Measurements from ENCODE around the gene EDARADD. TPM values are rescaled to one million over a fixed set of nuclear protein-coding genes. Genes with fewer than 3 reads are reported as not detected.

Gene EDARADD
- total RNA-seq, 1 donor from 2014 or later, result 0.89 TPM

- ATAC-seq (no peak), DNase-seq (no peak)
- H3K27ac ChIP-seq, result no peak overlapping the region
- no peaks in the 10 kb centered on the region for H3K9me3 ChIP-seq
- H3K4me1 ChIP-seq, result no peaks in the 10 kb centered on the region
- H3K27me3 ChIP-seq (ENCODE audit: low read depth), result no peaks in the 10 kb centered on the region
- no peak for TF ChIP-seq CTCF (IDR thresholded peaks at IDR 0.05)
- intact Hi-C loops (cut with DNase I), result no loop called here
- no peak overlapping the region for H3K4me3 ChIP-seq
- H3K36me3 ChIP-seq, result no peaks in the 10 kb centered on the region
Measured at GRCh38 chr1:236422517-236422876, 28.4 kb downstream of the EDARADD start.

GRCh38 chr1:236425031-236425663 is 31.1 kb downstream of the EDARADD start:
- no peak for TF ChIP-seq CTCF (IDR thresholded peaks at IDR 0.05)
- no peaks in the 10 kb centered on the region for H3K36me3 ChIP-seq
- no peak for ATAC-seq
- intact Hi-C loops (cut with DNase I), result no loop called here
- no peak overlapping the region for H3K27ac ChIP-seq
- H3K9me3 ChIP-seq, result no peaks in the 10 kb centered on the region
- DNase-seq, result no peak
- H3K4me1 ChIP-seq, result no peaks in the 10 kb centered on the region
- H3K27me3 ChIP-seq (ENCODE audit: low read depth), result no peaks in the 10 kb centered on the region
- H3K4me3 ChIP-seq, result no peak overlapping the region

- no peak for TF ChIP-seq CTCF (IDR thresholded peaks at IDR 0.05)
- no peaks in the 10 kb centered on the region for H3K4me1 ChIP-seq
- DNase-seq (no peak), ATAC-seq (no peak)
- intact Hi-C loops (cut with DNase I), result no loop called here
- H3K27ac ChIP-seq, result no peak overlapping the region
- no peaks in the 10 kb centered on the region for H3K9me3 ChIP-seq
- H3K27me3 ChIP-seq (ENCODE audit: low read depth), result no peaks in the 10 kb centered on the region
- H3K4me3 ChIP-seq, result no peak overlapping the region
- no peaks in the 10 kb centered on the region for H3K36me3 ChIP-seq
Measured at GRCh38 chr1:236426215-236426614, 32.1 kb downstream of the EDARADD start.

GRCh38 chr1:236429715-236430274 is 35.7 kb downstream of the EDARADD start:
- Histone ChIP-seq H3K4me3 (no peak overlapping the region), H3K27me3 (ENCODE audit: low read depth) (no peaks in the 10 kb centered on the region), H3K27ac (no peak overlapping the region), H3K4me1 (no peaks in the 10 kb centered on the region), H3K9me3 (no peaks in the 10 kb centered on the region), H3K36me3 (no peaks in the 10 kb centered on the region)
- no peak for TF ChIP-seq CTCF (IDR thresholded peaks at IDR 0.05)
- DNase-seq (no peak), ATAC-seq (no peak)
- intact Hi-C loops (cut with DNase I), result no loop called here

- ATAC-seq, result no peak
- TF ChIP-seq CTCF (IDR thresholded peaks at IDR 0.05), result no peak
- intact Hi-C loops (cut with DNase I), result no loop called here
- Histone ChIP-seq H3K27ac (no peak overlapping the region), H3K4me3 (no peak overlapping the region), H3K27me3 (ENCODE audit: low read depth) (no peaks in the 10 kb centered on the region), H3K4me1 (no peaks in the 10 kb centered on the region), H3K9me3 (no peaks in the 10 kb centered on the region), H3K36me3 (no peaks in the 10 kb centered on the region)
- no peak for DNase-seq
Measured at GRCh38 chr1:236433819-236434315, 39.8 kb downstream of the EDARADD start.

All from lower lobe of right lung (tissue), 2 donors.